T-helper 1 cell treated with Interleukin-12 subunit alpha and Interleukin-12 subunit beta and Interleukin-4 antibody, amounts not matched to agents 30 ng/mL and 1 ng/mL, for 36 hours (primary cell): Measurements from ENCODE around the gene MPPED2. TPM values are rescaled to one million over a fixed set of nuclear protein-coding genes. Genes with fewer than 3 reads are reported as not detected.
"Not testable (repeated sequence)": the region's sequence is repeated elsewhere in the genome, so short reads cannot be mapped to it uniquely, and the experiment has no call there.

Source experiments
- intact Hi-C: fragments of 100-400 bp; cut with micrococcal nuclease; formaldehyde crosslinking; loops from one replicate; pipeline ENCODE4 v1.15.1; 2024
- total RNA-seq: library from RNA; stranded (reverse); gene quantifications from 2 replicates; pipeline ENCODE4 v1.2.3, GENCODE V29; 2022

The MPPED2 gene
- total RNA-seq, 1 donor from 2014 or later: not detected

GRCh38 chr11:30579415-30580175 lies 6.6 kb downstream of the MPPED2 start:
- intact Hi-C loops: no loop called here

GRCh38 chr11:30578406-30578805 lies 7.7 kb downstream of the MPPED2 start:
- intact Hi-C loops: no loop called here

GRCh38 chr11:30573951-30574350 lies 12.2 kb downstream of the MPPED2 start:
- intact Hi-C loops: no loop called here

GRCh38 chr11:30568931-30569330 lies 17.2 kb downstream of the MPPED2 start:
- intact Hi-C loops: no loop called here

GRCh38 chr11:30567644-30568043 lies 18.5 kb downstream of the MPPED2 start:
- intact Hi-C loops: no loop called here

- intact Hi-C loops: no loop called here
These were observed 19.0 kb downstream of the MPPED2 start for GRCh38 chr11:30567120-30567519.

GRCh38 chr11:30566482-30566881 lies 19.7 kb downstream of the MPPED2 start:
- intact Hi-C loops: no loop called here

GRCh38 chr11:30565027-30565426 lies 21.1 kb downstream of the MPPED2 start:
- intact Hi-C loops: no loop called here

- intact Hi-C loops: no loop called here
These were observed 24.3 kb downstream of the MPPED2 start for GRCh38 chr11:30561691-30562415.

GRCh38 chr11:30560206-30561106 lies 25.7 kb downstream of the MPPED2 start:
- intact Hi-C loops: no loop called here

GRCh38 chr11:30559004-30559403 lies 27.1 kb downstream of the MPPED2 start:
- intact Hi-C loops: no loop called here

GRCh38 chr11:30554587-30554986 lies 31.6 kb downstream of the MPPED2 start:
- intact Hi-C loops: not testable (repeated sequence)

GRCh38 chr11:30553521-30554110 lies 32.5 kb downstream of the MPPED2 start:
- intact Hi-C loops: no loop called here

- intact Hi-C loops: no loop called here
These were observed 33.3 kb downstream of the MPPED2 start for GRCh38 chr11:30552839-30553238.

- intact Hi-C loops: no loop called here
These were observed 36.1 kb downstream of the MPPED2 start for GRCh38 chr11:30550022-30550542.

GRCh38 chr11:30549565-30549964 lies 36.6 kb downstream of the MPPED2 start:
- intact Hi-C loops: no loop called here

- intact Hi-C loops: no loop called here
These were observed 39.8 kb downstream of the MPPED2 start for GRCh38 chr11:30546334-30546733.

- intact Hi-C loops: no loop called here
These were observed 40.6 kb downstream of the MPPED2 start for GRCh38 chr11:30545507-30545906.

GRCh38 chr11:30543066-30543465 lies 43.1 kb downstream of the MPPED2 start:
- intact Hi-C loops: no loop called here

- intact Hi-C loops: no loop called here
These were observed 45.4 kb downstream of the MPPED2 start for GRCh38 chr11:30540781-30541180.

- intact Hi-C loops: no loop called here
These were observed 47.9 kb downstream of the MPPED2 start for GRCh38 chr11:30538251-30538650.
